IPS DF 19.7 (cell line): Measurements from ENCODE around the gene BRINP2.

Experiments
- DNase-seq: peaks from one replicate; pipeline ENCODE4 v3.0.0-alpha.2; 2013; ENCODE audit warnings: low read depth, low spot score

The BRINP2 gene

GRCh38 chr1:177165069-177165439, 5.7 kb upstream of the BRINP2 start:
- no peak for DNase-seq

- DNase-seq: no peak
Measured at GRCh38 chr1:177171536-177172123, 872 bp downstream of the BRINP2 start.

- DNase-seq: no peak
Measured at GRCh38 chr1:177172272-177172671, 1.5 kb downstream of the BRINP2 start.

GRCh38 chr1:177172866-177173265, 2.1 kb downstream of the BRINP2 start:
- DNase-seq: no peak

- DNase-seq: no peak
Measured at GRCh38 chr1:177173976-177174375, 3.2 kb downstream of the BRINP2 start.

GRCh38 chr1:177174921-177175634, 4.3 kb downstream of the BRINP2 start:
- no peak for DNase-seq

GRCh38 chr1:177181280-177181630, 10.5 kb downstream of the BRINP2 start:
- no peak for DNase-seq

GRCh38 chr1:177181631-177182291, 11.0 kb downstream of the BRINP2 start:
- DNase-seq: no peak

GRCh38 chr1:177183836-177184235, 13.1 kb downstream of the BRINP2 start:
- DNase-seq: no peak

GRCh38 chr1:177185209-177185608, 14.5 kb downstream of the BRINP2 start:
- no peak for DNase-seq

- no peak for DNase-seq
Measured at GRCh38 chr1:177186639-177187038, 15.9 kb downstream of the BRINP2 start.

- no peak for DNase-seq
Measured at GRCh38 chr1:177190308-177190970, 19.7 kb downstream of the BRINP2 start.

GRCh38 chr1:177198243-177198642, 27.5 kb downstream of the BRINP2 start:
- no peak for DNase-seq

GRCh38 chr1:177200290-177200689, 29.5 kb downstream of the BRINP2 start:
- no peak for DNase-seq

GRCh38 chr1:177206831-177207355, 36.1 kb downstream of the BRINP2 start:
- no peak for DNase-seq

GRCh38 chr1:177208920-177209319, 38.2 kb downstream of the BRINP2 start:
- DNase-seq: no peak

- DNase-seq: no peak
Measured at GRCh38 chr1:177209357-177209756, 38.6 kb downstream of the BRINP2 start.

- no peak for DNase-seq
Measured at GRCh38 chr1:177210071-177210470, 39.3 kb downstream of the BRINP2 start.

GRCh38 chr1:177211231-177211630, 40.5 kb downstream of the BRINP2 start:
- DNase-seq: no peak

GRCh38 chr1:177216587-177217202, 45.9 kb downstream of the BRINP2 start:
- DNase-seq: no peak

- no peak for DNase-seq
Measured at GRCh38 chr1:177219554-177220458, 49.0 kb downstream of the BRINP2 start.
